Prostate gland (tissue), 2 donors: ENCODE measurements around the gene EEF1AKMT4.

ENCODE experiments used
- CTCF ChIP-seq, 4 experiments: fragments of 200-600 bp in 2 of 4; fragments of 450-650 bp in 2 of 4; sonication (generic) in 2 of 4; IDR thresholded peaks; 1 replicate in 3 of 4; 2 replicates in 1 of 4; pipeline ENCODE4 v1.5.1; 2016 to 2019; ENCODE audit warnings: antibody characterized with exemption in 4 of 4, mild to moderate bottlenecking in 2 of 4, moderate library complexity in 2 of 4
- POLR2A ChIP-seq: fragments of 450-650 bp; IDR thresholded peaks from one replicate; pipeline ENCODE4 v1.6.1; 2016; ENCODE audit warnings: antibody characterized with exemption, mild to moderate bottlenecking
- POLR2AphosphoS5 ChIP-seq: sonication (generic); formaldehyde crosslinking; IDR thresholded peaks from one replicate; pipeline ENCODE4 v1.6.1; 2017; ENCODE audit warnings: antibody characterized with exemption

GRCh38 chr3:184211297-184211696 is 38.2 kb upstream of the EEF1AKMT4 start:
- TF ChIP-seq CTCF (IDR thresholded peaks at IDR 0.05) (no peak), POLR2A (no peak), POLR2AphosphoS5 (no peak)
